ENCODE results near the gene ACTN3. TPM values are rescaled to one million over a fixed set of nuclear protein-coding genes. Genes with fewer than 3 reads are reported as not detected.

The ACTN3 gene
- total RNA-seq, 1 experiment from 2014 or later = not detected

GRCh38 chr11:66607126-66607834 lies 60.6 kb downstream of the ACTN3 start:
- Histone ChIP-seq H3K9ac (ENCODE audit: low read length) (no peak overlapping the region), H3K9me2 (replicated peaks; ENCODE audit: low read length) (no peaks in the 10 kb centered on the region), H3K9me3 (ENCODE audit: low read length) (no peaks in the 10 kb centered on the region), H3K36me3 (ENCODE audit: low read depth, low read length) (no peaks in the 10 kb centered on the region), H3K4me3 (ENCODE audit: low read length) (no peak overlapping the region), H3K79me2 (ENCODE audit: low read length) (no peaks in the 10 kb centered on the region), H3K27ac (ENCODE audit: low read length) (no peak overlapping the region), H4K20me1 (ENCODE audit: low read length) (no peaks in the 10 kb centered on the region), H2AFZ (ENCODE audit: low read length) (no peak overlapping the region), H3F3A (ENCODE audit: low read length, unreplicated experiment) (no peaks in the 10 kb centered on the region), H3K4me1 (ENCODE audit: insufficient read depth, low read length) (peaks cover 3% of the 10 kb centered on the region), H3K4me2 (ENCODE audit: low read length) (no peak overlapping the region), H3K27me3 (ENCODE audit: low read length) (no peaks in the 10 kb centered on the region)
- POLR2A ChIA-PET (ENCODE audit: unreplicated experiment) = no interaction called here
- no peak for TF ChIP-seq EZH2 (IDR thresholded peaks at IDR 0.05; ENCODE audit: low read length, unreplicated experiment)
- TF ChIP-seq CTCF (conservative IDR thresholded peaks at IDR 0.05; ENCODE audit: low read depth, low read length) = no peak
- TF ChIP-seq EZH2phosphoT487 (IDR thresholded peaks at IDR 0.05; ENCODE audit: borderline replicate concordance, low read length) = no peak
- intact Hi-C loops (cut with micrococcal nuclease) = no loop called here
- DNase-seq = no peak
- no peak for ATAC-seq
- CTCF ChIA-PET = no interaction called here
- BruUV-seq (replicated peaks) = no TSS peak

DNA sequence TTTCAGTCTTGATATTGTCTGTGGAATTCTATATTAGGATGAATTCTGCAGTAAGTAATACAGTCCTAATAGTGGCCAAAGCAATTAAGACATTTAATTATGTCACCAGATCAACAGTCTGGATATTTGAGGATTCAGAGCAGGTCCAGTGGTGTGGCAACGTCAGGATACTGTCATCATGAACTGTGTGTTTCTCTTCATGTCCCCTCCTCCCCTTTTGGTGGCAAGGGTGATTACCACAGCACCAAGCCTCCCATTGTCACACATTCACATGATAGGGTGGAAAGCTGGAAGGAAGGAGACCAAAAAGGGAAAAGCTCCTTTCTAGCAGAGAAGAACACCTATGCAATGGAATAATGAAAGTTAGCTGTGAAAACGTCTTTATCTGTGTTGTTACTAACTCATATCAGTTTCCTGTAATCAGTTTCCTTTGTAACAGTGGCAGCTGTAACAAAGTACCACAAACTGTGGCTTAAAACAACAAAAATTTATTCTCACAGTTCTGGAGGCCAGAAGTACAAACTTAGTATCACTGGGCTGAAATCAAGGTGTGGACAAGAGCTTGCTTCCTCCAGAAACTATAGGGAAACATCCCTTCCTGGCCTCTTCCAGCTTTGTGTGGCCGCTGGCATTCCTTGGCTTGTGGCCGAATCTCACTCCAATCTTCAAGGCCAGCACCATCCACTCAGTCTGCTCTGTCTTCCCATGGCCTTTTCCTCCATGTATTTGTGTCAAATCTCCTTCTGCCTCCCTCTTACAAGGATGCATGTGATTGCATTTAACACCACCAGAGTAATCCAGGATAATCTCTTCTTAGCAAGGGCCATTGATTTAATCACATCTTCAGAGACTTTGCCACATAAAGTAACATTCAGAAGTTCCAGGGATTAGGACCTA lies 63.3 kb downstream of the ACTN3 start:
- H3K9me2 ChIP-seq (replicated peaks; ENCODE audit: low read length) = no peaks in the 10 kb centered on the region
- no peaks in the 10 kb centered on the region for H3K9me3 ChIP-seq (ENCODE audit: low read length)
- ChIA-PET POLR2A (ENCODE audit: unreplicated experiment) (interaction anchor here (0.6 to 0.7 kb wide), 3 partner anchors 19 to 100 kb away, joined by 5 to 8 read pairs (median 6); no protein-coding TSS in a partner anchor), CTCF (no interaction called here)
- no peaks in the 10 kb centered on the region for H3F3A ChIP-seq (ENCODE audit: low read length, unreplicated experiment)
- intact Hi-C loops (cut with micrococcal nuclease) = no loop called here
- no TSS peak for BruUV-seq (replicated peaks)
- no peaks in the 10 kb centered on the region for H4K20me1 ChIP-seq (ENCODE audit: low read length)
- H3K36me3 ChIP-seq (ENCODE audit: low read depth, low read length) = no peaks in the 10 kb centered on the region
- H3K4me1 ChIP-seq (ENCODE audit: insufficient read depth, low read length) = peaks cover 12% of the 10 kb centered on the region
- no peak overlapping the region for H3K27ac ChIP-seq (ENCODE audit: low read length)
- no peak for DNase-seq
- H3K79me2 ChIP-seq (ENCODE audit: low read length) = peaks cover 1% of the 10 kb centered on the region
- H3K4me3 ChIP-seq (ENCODE audit: low read length) = no peak overlapping the region
- no peak overlapping the region for H2AFZ ChIP-seq (ENCODE audit: low read length)
- no peak for ATAC-seq
- no peak overlapping the region for H3K9ac ChIP-seq (ENCODE audit: low read length)
- no peaks in the 10 kb centered on the region for H3K27me3 ChIP-seq (ENCODE audit: low read length)
- TF ChIP-seq EZH2phosphoT487 (IDR thresholded peaks at IDR 0.05; ENCODE audit: borderline replicate concordance, low read length) = no peak
- no peak for TF ChIP-seq EZH2 (IDR thresholded peaks at IDR 0.05; ENCODE audit: low read length, unreplicated experiment)
- TF ChIP-seq CTCF (conservative IDR thresholded peaks at IDR 0.05; ENCODE audit: low read depth, low read length) = no peak
- no peak overlapping the region for H3K4me2 ChIP-seq (ENCODE audit: low read length)

All from PC-3 (cell line).